Measurements from ENCODE around the gene ZNF709. TPM values are rescaled to one million over a fixed set of nuclear protein-coding genes. Genes with fewer than 3 reads are reported as not detected.

The ZNF709 gene
- total RNA-seq (2014; rRNA removed) = 0.77 and 2.2 TPM in 2 replicates
- percentile 55 among the genes with signal in this experiment for Bru-seq, nascent RNA
- BruChase-seq, experiment 1, labeled RNA remaining after a 6-hour chase = percentile 65 among the genes with signal in this experiment
- BruChase-seq, experiment 2, labeled RNA remaining after a 2-hour chase = percentile 72 among the genes with signal in this experiment
- long read RNA-seq, full-length matches to known transcripts = 8 of 12 reads
- long read RNA-seq, partial matches to known transcripts = 1 of 12 reads
- long read RNA-seq, other reads (novel, unspliced or antisense) = 3 of 12 reads

GRCh38 chr19:12484371-12485051, at the start of gene ZNF709:
Gene ZNF709, minus strand, starts transcription at chr19:12484816. Its CDS starts 159 bp downstream, at chr19:12484657.
- Histone ChIP-seq H3F3A (ENCODE audit: low read length, unreplicated experiment) (no peaks in the 10 kb centered on the region), H4K20me1 (ENCODE audit: low read length) (no peaks in the 10 kb centered on the region), H2AFZ (ENCODE audit: low read length) (peak within 1 kb of the TSS; percentile 99), H3K9me2 (replicated peaks; ENCODE audit: low read length) (no peaks in the 10 kb centered on the region), H3K36me3 (ENCODE audit: low read depth, low read length) (no peaks in the 10 kb centered on the region), H3K9me3 (ENCODE audit: low read length) (no peaks in the 10 kb centered on the region), H3K4me2 (ENCODE audit: low read length) (peak within 1 kb of the TSS; percentile 78), H3K79me2 (ENCODE audit: low read length) (no peaks in the 10 kb centered on the region), H3K27ac (ENCODE audit: low read length) (no peak within 1 kb of the TSS), H3K4me3 (ENCODE audit: low read length) (peak within 1 kb of the TSS; percentile 93), H3K27me3 (ENCODE audit: low read length) (no peaks in the 10 kb centered on the region), H3K4me1 (ENCODE audit: insufficient read depth, low read length) (0 out of 2 replicates have a peak, but pooled peaks cover 6% of the 10 kb centered on the region), H3K9ac (ENCODE audit: low read length) (peak within 1 kb of the TSS; percentile 58)
- intact Hi-C loops (cut with micrococcal nuclease) = loop anchor here (2.0 kb wide), 1 partner anchor 44 kb away; the partner anchor contains the start of gene ZNF443
- POLR2A ChIA-PET (ENCODE audit: unreplicated experiment) = interaction anchor here (0.5 to 1.2 kb wide), 2 partner anchors 119 to 560 kb away, joined by 4 to 6 read pairs; partner anchors contain the start of genes ZNF442 and ZNF700
- DNase-seq (peak; percentile 88), ATAC-seq (peak; percentile 98)
- CTCF ChIA-PET = interaction anchor here (0.7 kb wide), 1 partner anchor 887 kb away, joined by 3 read pairs; no protein-coding TSS in a partner anchor
- TSS peak; percentile 50 for BruUV-seq (replicated peaks)
- TF ChIP-seq EZH2 (IDR thresholded peaks at IDR 0.05; ENCODE audit: low read length, unreplicated experiment) (no peak), CTCF (conservative IDR thresholded peaks at IDR 0.05; ENCODE audit: low read depth, low read length) (no peak), EZH2phosphoT487 (IDR thresholded peaks at IDR 0.05; ENCODE audit: borderline replicate concordance, low read length) (no peak)

- Histone ChIP-seq H3K79me2 (ENCODE audit: low read length) (no peaks in the 10 kb centered on the region), H4K20me1 (ENCODE audit: low read length) (no peaks in the 10 kb centered on the region), H3K9ac (ENCODE audit: low read length) (no peak overlapping the region), H3K27ac (ENCODE audit: low read length) (no peak overlapping the region), H2AFZ (ENCODE audit: low read length) (no peak overlapping the region), H3K36me3 (ENCODE audit: low read depth, low read length) (peaks cover 86% of the 10 kb centered on the region), H3F3A (ENCODE audit: low read length, unreplicated experiment) (no peaks in the 10 kb centered on the region), H3K9me2 (replicated peaks; ENCODE audit: low read length) (no peaks in the 10 kb centered on the region), H3K4me1 (ENCODE audit: insufficient read depth, low read length) (no peaks in the 10 kb centered on the region), H3K27me3 (ENCODE audit: low read length) (no peaks in the 10 kb centered on the region), H3K4me2 (ENCODE audit: low read length) (no peak overlapping the region), H3K4me3 (ENCODE audit: low read length) (peak overlapping the region; percentile 1; the same call in 1 of the 2 replicates), H3K9me3 (ENCODE audit: low read length) (peaks cover 79% of the 10 kb centered on the region)
- TF ChIP-seq CTCF (conservative IDR thresholded peaks at IDR 0.05; ENCODE audit: low read depth, low read length) = no peak
- TF ChIP-seq EZH2phosphoT487 (IDR thresholded peaks at IDR 0.05; ENCODE audit: borderline replicate concordance, low read length) = no peak
- TF ChIP-seq EZH2 (IDR thresholded peaks at IDR 0.05; ENCODE audit: low read length, unreplicated experiment) = no peak
- intact Hi-C loops (cut with micrococcal nuclease) = no loop called here
- BruUV-seq (replicated peaks) = no TSS peak
- POLR2A ChIA-PET (ENCODE audit: unreplicated experiment) = no interaction called here
- peak; percentile 19 for DNase-seq
- CTCF ChIA-PET = no interaction called here
- ATAC-seq = no peak
These were observed 42.6 kb upstream of the ZNF709 start for GRCh38 chr19:12527034-12527836.

Measured in PC-3 (cell line).